ENCODE results near the gene GID8.

DNA sequence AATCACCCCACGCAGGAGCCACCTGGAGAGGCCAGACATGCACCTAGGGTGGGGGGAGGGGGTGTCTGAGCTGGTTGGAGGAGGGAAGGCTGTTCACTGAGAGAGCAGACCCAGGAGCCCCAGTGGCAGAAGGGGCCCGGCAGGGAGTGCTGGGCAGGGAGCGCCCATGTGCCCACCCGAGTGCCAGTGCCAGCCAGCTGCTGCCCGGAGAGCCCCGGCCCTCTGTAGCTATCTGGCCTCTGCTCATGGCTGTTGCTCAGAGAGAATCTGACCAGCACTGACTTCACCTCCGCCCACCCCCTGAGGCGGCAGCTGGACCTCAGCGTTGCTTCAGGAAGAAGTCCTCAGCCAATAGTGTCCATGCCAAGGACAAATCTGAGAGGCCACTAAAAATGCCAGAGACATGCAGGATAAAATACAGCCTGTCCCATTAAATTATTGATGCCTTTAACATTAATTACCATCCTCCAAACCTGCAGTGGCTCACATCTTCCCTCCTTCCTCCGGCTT, 37.4 kb downstream of the GID8 start:
- TF ChIP-seq SIN3A (IDR thresholded peaks at IDR 0.05; ENCODE audit: borderline replicate concordance, insufficient read depth, low read length) = no peak
- no peak for TF ChIP-seq POLR2AphosphoS5 (IDR thresholded peaks at IDR 0.05; ENCODE audit: low read depth, low read length)
- no peak for TF ChIP-seq TAF1 (IDR thresholded peaks at IDR 0.05; ENCODE audit: borderline replicate concordance, insufficient read depth, low read length)
- TF ChIP-seq REST (IDR thresholded peaks at IDR 0.05; ENCODE audit: insufficient read depth in 1 of 2, low read depth in 2 of 2, low read length in 2 of 2) = no peak
- no peak for TF ChIP-seq FOXP2 (optimal IDR thresholded peaks at IDR 0.05; ENCODE audit: borderline replicate concordance, extremely low read depth, extremely low read length, insufficient read depth)
